ENCODE data around the gene RECQL. TPM values are rescaled to one million over a fixed set of nuclear protein-coding genes. Genes with fewer than 3 reads are reported as not detected.

Gene RECQL
- total and polyA plus RNA-seq, 9 of the 15 experiments (the other 6 are each of a cell fraction or from before 2014, with no cell fraction given): 22.2 to 44.7 (median 28.5) TPM

DNA sequence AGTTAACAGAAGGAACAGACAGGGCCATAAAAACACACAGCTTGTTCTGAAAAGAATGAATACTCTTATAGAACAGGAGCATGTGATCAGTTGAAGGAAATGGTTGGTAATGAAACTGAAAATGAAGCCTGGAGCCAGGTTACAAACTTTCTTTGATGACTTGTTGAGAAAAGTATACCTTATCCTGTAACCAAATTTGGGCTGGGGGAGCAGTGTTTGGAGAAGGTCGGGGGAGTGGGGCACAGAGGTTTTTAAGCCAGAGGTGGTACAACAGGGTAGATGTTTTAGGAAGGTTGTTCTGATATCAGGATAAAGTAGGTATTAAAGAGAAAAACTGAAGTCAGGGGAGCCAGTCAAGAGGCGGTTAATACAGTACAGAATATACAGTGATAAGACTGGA is 8.3 kb upstream of the RECQL start:
- Histone ChIP-seq H3K9ac (ENCODE audit: insufficient read depth in 1 of 2, low read depth in 2 of 2, low read length in 2 of 2) (no peak overlapping the region), H3K27me3 (ENCODE audit: control insufficient read depth in 2 of 2, insufficient read depth in 2 of 2, low read length in 2 of 2) (no peaks in the 10 kb centered on the region), H2AFZ (ENCODE audit: low read depth, low read length) (no peak overlapping the region), H3K4me2 (ENCODE audit: insufficient read depth, low read length) (no peak overlapping the region), H3K9me1 (ENCODE audit: control insufficient read depth, insufficient read depth, low read length) (no peaks in the 10 kb centered on the region), H4K20me1 (replicated peaks; ENCODE audit: control insufficient read depth, insufficient read depth, low read length) (no peaks in the 10 kb centered on the region), H3K36me3 (ENCODE audit: control insufficient read depth, insufficient read depth, low read length) (peaks cover 45% of the 10 kb centered on the region), H3K9me3 (replicated peaks; ENCODE audit: control insufficient read depth, insufficient read depth, low read depth, low read length) (no peaks in the 10 kb centered on the region), H3K27ac (ENCODE audit: extremely low read depth, low read depth, low read length) (no peak overlapping the region), H3K79me2 (ENCODE audit: control insufficient read depth, insufficient read depth, low read length) (peaks cover 14% of the 10 kb centered on the region), H3K4me1 (replicated peaks in 1 of 2; ENCODE audit: control insufficient read depth in 2 of 2, insufficient read depth in 2 of 2, low read length in 2 of 2) (no peaks in the 10 kb centered on the region), H3K4me3 (no peak overlapping the region)
- no peak for TF ChIP-seq SAFB2 (IDR thresholded peaks at IDR 0.05; ENCODE audit: borderline replicate concordance, low read depth, low read length, severe bottlenecking)
- TF ChIP-seq MEIS2 (IDR thresholded peaks at IDR 0.05; ENCODE audit: partially characterized antibody): no peak
- TF ChIP-seq POLR2A (conservative IDR thresholded peaks at IDR 0.05): no peak
- no peak for TF ChIP-seq FIP1L1 (IDR thresholded peaks at IDR 0.05; ENCODE audit: low read depth, low read length, poor library complexity, severe bottlenecking)
- no peak for TF ChIP-seq NR2C2 (CRISPR knock-in tag; IDR thresholded peaks at IDR 0.05)
- TF ChIP-seq NR2C2 (tag; IDR thresholded peaks at IDR 0.05): no peak
- TF ChIP-seq COPS2 (conservative IDR thresholded peaks at IDR 0.05): no peak
- no peak for ATAC-seq
- ChIA-PET CTCF (ENCODE audit: low intra/inter-chr PET ratio) (no interaction called here), POLR2A (interaction anchor here (1.0 kb wide), 1 partner anchor 9 kb away, joined by 3 read pairs; no protein-coding TSS in a partner anchor)
- intact Hi-C loops (cut with micrococcal nuclease): loop anchor here (10.0 kb wide), 1 partner anchor 145 kb away; the partner anchor contains the start of gene LDHB
- in situ Hi-C loops (cut with MboI): no loop called here
- DNase-seq (ENCODE audit: extremely low read depth in 1 of 4, low spot score in 3 of 4): no peak
- WGBS (ENCODE audit: insufficient coverage, low coverage, missing lambda C conversion rate): 100% methylated on average over 1 of the region's 2 CpGs
- no peak for FAIRE-seq
- no TSS peak for BruUV-seq (replicated peaks)

DNA sequence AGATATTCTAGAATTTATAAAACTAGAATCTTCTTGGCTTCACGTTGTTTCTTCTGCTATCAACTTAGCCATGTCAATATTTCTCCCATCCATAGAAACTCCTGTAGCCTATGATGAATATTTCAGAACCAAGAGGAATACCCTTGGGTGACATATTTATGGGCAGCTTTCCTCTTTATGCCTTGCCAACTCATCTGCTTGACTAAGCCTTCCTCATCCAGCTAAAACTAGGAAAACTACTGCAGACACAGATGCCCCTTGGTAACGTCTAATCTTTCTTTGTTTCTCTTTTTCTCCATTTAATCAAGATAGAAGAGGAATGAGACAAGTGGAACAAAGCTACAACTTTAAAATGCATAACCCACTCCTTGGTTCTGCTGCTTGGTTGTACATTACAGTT is 6.4 kb upstream of the RECQL start:
- no peak for DNase-seq (ENCODE audit: extremely low read depth in 1 of 4, low spot score in 3 of 4)
- Histone ChIP-seq H3K27ac (ENCODE audit: extremely low read depth, low read depth, low read length) (no peak overlapping the region), H3K9me3 (replicated peaks; ENCODE audit: control insufficient read depth, insufficient read depth, low read depth, low read length) (no peaks in the 10 kb centered on the region), H2AFZ (ENCODE audit: low read depth, low read length) (no peak overlapping the region), H4K20me1 (replicated peaks; ENCODE audit: control insufficient read depth, insufficient read depth, low read length) (no peaks in the 10 kb centered on the region), H3K9me1 (ENCODE audit: control insufficient read depth, insufficient read depth, low read length) (no peaks in the 10 kb centered on the region), H3K4me3 (no peak overlapping the region), H3K27me3 (ENCODE audit: control insufficient read depth in 2 of 2, insufficient read depth in 2 of 2, low read length in 2 of 2) (no peaks in the 10 kb centered on the region), H3K4me1 (replicated peaks in 1 of 2; ENCODE audit: control insufficient read depth in 2 of 2, insufficient read depth in 2 of 2, low read length in 2 of 2) (peaks cover 0 to 8% of the 10 kb centered on the region in 2 experiments; a peak in 2 of 5 replicates), H3K36me3 (ENCODE audit: control insufficient read depth, insufficient read depth, low read length) (peaks cover 30% of the 10 kb centered on the region), H3K79me2 (ENCODE audit: control insufficient read depth, insufficient read depth, low read length) (peaks cover 34% of the 10 kb centered on the region), H3K9ac (ENCODE audit: insufficient read depth in 1 of 2, low read depth in 2 of 2, low read length in 2 of 2) (no peak overlapping the region), H3K4me2 (ENCODE audit: insufficient read depth, low read length) (no peak overlapping the region)
- intact Hi-C loops (cut with micrococcal nuclease) (loop anchor here (10.0 kb wide), 1 partner anchor 147 kb away; the partner anchor contains the start of gene LDHB), in situ Hi-C loops (cut with MboI) (no loop called here)
- no peak for ATAC-seq
- POLR2A ChIA-PET: interaction anchor here (1.1 kb wide), 1 partner anchor 14 kb away, joined by 5 read pairs; no protein-coding TSS in a partner anchor
- no TSS peak for BruUV-seq (replicated peaks)
- CTCF ChIA-PET (ENCODE audit: low intra/inter-chr PET ratio): no interaction called here
- TF ChIP-seq MAZ (CRISPR knock-in tag; conservative IDR thresholded peaks at IDR 0.05 in 1 of 2, IDR thresholded peaks at IDR 0.05 in 1 of 2) (no peak), ZBTB49 (CRISPR knock-in tag; IDR thresholded peaks at IDR 0.05; ENCODE audit: borderline replicate concordance) (no peak), ZNF77 (CRISPR knock-in tag; IDR thresholded peaks at IDR 0.05) (no peak), HDAC3 (IDR thresholded peaks at IDR 0.05; ENCODE audit: borderline replicate concordance, partially characterized antibody) (no peak), KLF16 (IDR thresholded peaks at IDR 0.05) (no peak), BRD9 (IDR thresholded peaks at IDR 0.05; ENCODE audit: low read depth, partially characterized antibody) (no peak), SMARCE1 (IDR thresholded peaks at IDR 0.05) (no peak), MCM3 (IDR thresholded peaks at IDR 0.05) (no peak), NR1H2 (CRISPR knock-in tag; IDR thresholded peaks at IDR 0.05) (no peak), SOX6 (IDR thresholded peaks at IDR 0.05) (no peak)
- FAIRE-seq: no peak
- 67% methylated on average over 2 of the region's 2 CpGs for WGBS (ENCODE audit: insufficient coverage, low coverage, missing lambda C conversion rate)
